ENCODE data around the gene CHD6. TPM values are rescaled to one million over a fixed set of nuclear protein-coding genes. Genes with fewer than 3 reads are reported as not detected.
A peak's percentile ranks its signal among the peaks of the same experiment; 100 is the strongest.

Gene CHD6
- total RNA-seq, 1 donor from 2014 or later = 26.7 TPM

- DNase-seq (ENCODE audit: low spot score) = no peak
These were observed 5.6 kb upstream of the CHD6 start for GRCh38 chr20:41623625-41624375.

GRCh38 chr20:41622584-41622983, 4.4 kb upstream of the CHD6 start:
- DNase-seq (ENCODE audit: low spot score) = no peak

DNA sequence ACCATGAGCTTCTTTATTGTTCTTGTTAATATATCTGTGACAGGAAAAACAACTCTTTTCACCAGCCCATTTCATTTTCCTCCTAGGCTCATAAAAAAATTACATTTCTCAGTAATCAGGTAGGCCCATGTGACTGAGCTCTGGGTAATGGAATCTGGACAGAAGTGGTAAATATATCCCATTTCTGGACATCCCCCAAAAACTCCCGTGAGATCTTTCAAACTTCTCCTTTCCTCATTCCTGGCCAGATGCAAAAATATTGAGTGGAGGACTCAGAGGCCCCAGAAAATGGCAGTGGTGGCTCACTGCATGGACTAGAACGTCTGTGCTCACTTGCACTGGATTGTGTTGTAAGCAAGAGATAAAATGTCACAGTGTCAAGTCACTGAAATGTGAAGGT, 3.8 kb upstream of the CHD6 start:
- DNase-seq (ENCODE audit: low spot score) = no peak

DNA sequence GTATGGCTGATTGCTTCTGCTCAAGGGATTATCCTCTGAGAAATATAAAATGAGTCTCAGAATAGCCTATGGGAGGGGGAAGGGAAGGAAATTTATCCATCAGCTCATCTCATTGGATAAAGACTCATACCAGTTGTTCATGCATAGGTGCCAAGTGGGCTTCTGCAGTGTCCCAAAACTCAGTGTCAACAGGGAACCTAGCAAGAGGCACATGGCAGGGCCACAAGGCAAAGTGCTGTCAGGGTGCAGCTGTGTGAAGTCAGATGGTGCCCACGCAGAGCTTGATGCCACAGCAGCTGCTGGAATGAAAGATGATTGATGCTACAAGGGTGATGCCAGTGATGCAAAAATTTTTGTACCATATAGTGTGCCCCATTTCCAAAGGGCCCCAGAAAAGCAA, 3.2 kb upstream of the CHD6 start:
- DNase-seq (ENCODE audit: low spot score) = no peak

DNA sequence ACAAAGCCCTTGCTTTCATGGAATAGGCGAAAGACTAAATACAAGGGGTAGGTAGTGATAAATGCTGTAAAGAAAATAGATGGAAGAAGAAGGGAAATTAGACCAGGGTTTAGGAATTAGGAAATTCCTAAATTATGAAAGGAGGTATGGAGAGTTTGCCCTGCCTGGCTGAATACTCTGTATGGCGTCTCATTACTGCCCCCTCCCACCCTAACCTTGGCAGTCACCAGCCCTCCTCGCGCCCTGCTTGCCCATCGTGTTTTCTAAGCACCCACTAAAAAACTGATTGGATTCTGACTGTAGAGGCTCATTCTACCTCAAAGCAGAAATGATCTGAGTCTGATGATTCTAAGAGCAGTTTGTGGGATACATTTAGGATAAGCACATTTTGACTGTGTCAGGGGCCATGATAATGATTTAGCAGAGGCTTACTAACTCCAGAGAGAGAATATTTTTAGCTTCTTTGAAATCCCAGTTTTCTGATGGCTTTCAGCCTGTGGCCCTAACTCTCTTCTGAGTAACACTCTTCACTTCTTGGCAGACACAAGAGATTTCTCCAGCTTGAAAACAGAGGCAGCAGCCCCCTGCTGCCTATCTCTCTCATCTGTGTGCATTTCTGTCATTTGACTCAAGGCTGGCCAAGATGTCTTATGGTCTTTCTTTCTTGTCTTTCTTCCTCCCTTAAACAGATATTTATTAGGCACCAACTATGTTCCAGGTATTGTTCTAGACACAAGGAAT, 1.4 kb upstream of the CHD6 start:
- DNase-seq (ENCODE audit: low spot score) = peak; percentile 84

GRCh38 chr20:41618807-41619311, 682 bp upstream of the CHD6 start:
- DNase-seq (ENCODE audit: low spot score) = no peak

DNA sequence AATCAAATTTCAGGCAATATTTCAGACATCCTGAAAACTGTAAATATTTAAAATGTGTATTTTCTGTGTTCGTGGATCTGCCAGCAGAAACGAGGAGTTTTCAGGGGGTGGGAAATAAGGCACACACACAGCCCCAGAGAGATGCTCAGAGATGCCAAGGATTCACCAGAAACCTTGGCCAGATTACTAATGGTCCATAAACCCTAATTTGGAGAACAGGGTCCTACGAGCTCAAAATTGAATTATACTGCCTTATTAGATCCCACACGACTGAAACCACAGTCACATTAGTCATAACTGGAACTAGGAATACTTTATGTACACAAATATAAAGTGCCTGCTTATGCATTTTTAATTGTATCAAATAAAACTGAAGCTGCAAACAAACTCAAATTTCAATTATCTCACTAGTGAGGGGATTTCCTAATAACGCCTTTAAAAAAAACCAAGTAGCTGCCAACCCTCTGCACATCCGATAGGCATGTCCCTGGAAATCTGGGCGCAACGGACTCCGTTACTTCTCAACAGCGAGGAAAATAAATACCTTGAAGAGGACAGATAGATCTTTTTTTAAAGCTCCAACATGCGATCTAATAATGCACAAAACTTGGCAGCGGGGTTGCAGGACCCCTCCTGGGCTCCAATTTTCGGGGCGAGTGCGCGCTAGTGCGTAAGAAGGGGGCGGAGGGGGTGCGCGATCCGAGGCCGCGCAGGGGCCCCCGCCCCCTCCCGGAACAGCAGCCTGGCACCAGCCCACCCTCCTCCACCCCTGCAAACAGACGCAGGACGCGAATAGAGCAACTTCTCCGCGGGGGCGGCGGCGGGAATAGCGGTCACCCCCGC, 897 bp downstream of the CHD6 start:
- DNase-seq (ENCODE audit: low spot score) = peak; percentile 44

DNA sequence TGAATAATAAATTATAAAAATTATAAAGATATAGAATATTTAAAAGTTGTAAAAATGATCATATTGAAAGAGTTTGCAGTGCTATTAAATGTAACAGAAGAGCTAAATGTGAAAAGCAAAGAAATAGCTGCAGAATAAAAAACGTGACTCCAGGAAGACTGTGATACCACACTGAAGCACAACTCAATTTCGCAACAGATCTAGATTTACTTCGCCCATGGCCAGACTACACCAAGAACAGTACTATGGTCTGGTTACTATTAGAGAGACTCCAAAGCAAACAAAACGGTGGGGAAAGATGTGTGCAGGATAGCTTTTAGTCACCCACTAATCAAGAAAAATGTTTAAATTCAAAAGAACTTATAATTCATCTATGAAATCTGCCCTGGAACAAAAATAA, 1.9 kb downstream of the CHD6 start:
- DNase-seq (ENCODE audit: low spot score) = peak; percentile 8

GRCh38 chr20:41615676-41616075, 2.5 kb downstream of the CHD6 start:
- DNase-seq (ENCODE audit: low spot score) = no peak

GRCh38 chr20:41615110-41615509, 3.1 kb downstream of the CHD6 start:
- DNase-seq (ENCODE audit: low spot score) = no peak

GRCh38 chr20:41613321-41613720, 4.9 kb downstream of the CHD6 start:
- DNase-seq (ENCODE audit: low spot score) = no peak

DNA sequence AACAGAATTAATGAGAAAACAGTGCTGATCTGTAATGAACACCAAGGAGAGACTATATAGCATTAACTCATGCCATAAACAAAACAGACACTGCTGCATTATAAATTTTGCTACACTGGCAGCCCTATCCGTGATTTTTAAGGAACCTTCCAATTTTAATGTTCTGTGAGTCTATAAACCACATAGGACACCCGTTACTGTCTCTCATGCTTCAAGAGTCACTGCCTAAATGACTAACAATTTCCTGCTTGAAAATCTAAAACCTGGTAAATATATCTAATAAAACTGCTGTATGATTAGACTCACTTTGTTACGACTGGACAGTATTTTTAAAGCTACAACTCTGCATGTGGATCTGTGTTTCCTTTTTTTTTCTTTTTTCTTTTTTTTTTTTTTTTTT, 8.7 kb downstream of the CHD6 start:
- DNase-seq (ENCODE audit: low spot score) = no peak

- no peak for DNase-seq (ENCODE audit: low spot score)
These were observed 9.6 kb downstream of the CHD6 start for GRCh38 chr20:41608606-41609005.

- DNase-seq (ENCODE audit: low spot score) = no peak
These were observed 10.4 kb downstream of the CHD6 start for GRCh38 chr20:41607791-41608190.

GRCh38 chr20:41604002-41604401, 14.2 kb downstream of the CHD6 start:
- no peak for DNase-seq (ENCODE audit: low spot score)

GRCh38 chr20:41601742-41602141, 16.4 kb downstream of the CHD6 start:
- DNase-seq (ENCODE audit: low spot score) = no peak

GRCh38 chr20:41600926-41601631, 17.1 kb downstream of the CHD6 start:
- no peak for DNase-seq (ENCODE audit: low spot score)

DNA sequence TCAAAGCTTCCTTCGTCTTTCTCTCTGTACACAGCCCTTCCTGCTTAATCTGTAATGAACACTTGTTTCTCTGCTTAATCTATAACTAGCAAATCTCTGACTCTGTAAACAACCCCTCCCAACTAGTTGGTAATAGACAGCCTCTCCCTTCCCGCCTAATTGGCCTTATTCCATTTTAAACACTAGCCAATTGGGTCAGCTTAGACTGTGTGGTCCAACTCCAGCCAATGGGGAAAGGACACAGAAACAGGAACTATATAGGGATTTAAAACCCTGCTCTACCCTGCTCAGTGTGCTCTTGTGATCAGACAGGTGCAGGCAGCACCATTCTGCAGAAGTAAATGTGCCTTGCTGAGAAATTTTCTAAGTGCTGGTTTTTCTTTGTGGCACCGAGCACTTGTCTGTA, 18.5 kb downstream of the CHD6 start:
- DNase-seq (ENCODE audit: low spot score) = no peak

DNA sequence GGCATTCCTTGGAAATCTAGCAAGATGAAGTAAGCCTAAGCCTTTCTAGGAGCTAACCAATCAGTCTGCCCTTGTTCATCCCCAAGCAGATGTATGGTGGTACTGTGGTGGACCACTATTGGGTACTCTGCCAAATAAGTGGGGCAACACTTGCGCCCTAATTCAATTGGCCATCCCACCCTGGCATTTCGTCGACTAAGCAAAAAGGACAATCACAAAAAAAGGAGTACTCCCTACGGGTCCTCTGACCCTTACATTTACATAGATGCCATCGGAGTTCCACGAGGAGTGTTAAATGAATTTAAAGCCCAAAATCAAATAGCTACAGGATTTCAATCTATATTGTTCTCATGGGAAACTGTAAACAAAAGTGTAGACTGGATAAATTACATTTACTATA, 19.5 kb downstream of the CHD6 start:
- no peak for DNase-seq (ENCODE audit: low spot score)

- no peak for DNase-seq (ENCODE audit: low spot score)
These were observed 23.5 kb downstream of the CHD6 start for GRCh38 chr20:41594514-41595322.

Measured in umbilical cord (tissue), 2 donors.